ENCODE measurements around the gene HPD. TPM values are rescaled to one million over a fixed set of nuclear protein-coding genes. Genes with fewer than 3 reads are reported as not detected.

The HPD gene
- total RNA-seq, 1 donor from 2014 or later, result 1.3 TPM

DNA sequence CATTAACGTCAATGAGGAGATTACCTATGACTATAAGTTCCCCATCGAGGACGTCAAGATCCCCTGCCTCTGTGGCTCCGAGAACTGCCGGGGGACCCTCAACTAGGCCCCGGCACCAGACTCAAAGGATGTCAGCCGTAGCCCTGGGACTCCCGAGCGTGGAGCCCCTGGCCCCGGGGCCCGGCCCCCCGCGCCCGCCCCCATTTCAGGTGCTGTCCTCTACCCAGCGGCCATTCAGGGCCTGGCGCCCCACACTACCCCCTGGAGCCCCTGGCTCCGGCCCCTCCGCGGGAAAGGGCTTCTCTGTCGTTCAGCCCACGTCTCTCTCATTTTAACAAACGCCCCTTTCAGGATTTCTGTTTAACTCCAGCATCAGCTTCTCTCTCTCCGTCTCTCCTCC, 28.5 kb downstream of the HPD start:
- Histone ChIP-seq H3K27me3 (ENCODE audit: low read depth) (no peaks in the 10 kb centered on the region), H3K27ac (replicated peaks) (peak overlapping the region; percentile 39), H3K4me1 (peaks cover 22% of the 10 kb centered on the region), H3K4me3 (no peak overlapping the region), H3K9me3 (replicated peaks) (no peaks in the 10 kb centered on the region), H3K36me3 (peaks cover 59% of the 10 kb centered on the region)
- TF ChIP-seq, protein P1, sequence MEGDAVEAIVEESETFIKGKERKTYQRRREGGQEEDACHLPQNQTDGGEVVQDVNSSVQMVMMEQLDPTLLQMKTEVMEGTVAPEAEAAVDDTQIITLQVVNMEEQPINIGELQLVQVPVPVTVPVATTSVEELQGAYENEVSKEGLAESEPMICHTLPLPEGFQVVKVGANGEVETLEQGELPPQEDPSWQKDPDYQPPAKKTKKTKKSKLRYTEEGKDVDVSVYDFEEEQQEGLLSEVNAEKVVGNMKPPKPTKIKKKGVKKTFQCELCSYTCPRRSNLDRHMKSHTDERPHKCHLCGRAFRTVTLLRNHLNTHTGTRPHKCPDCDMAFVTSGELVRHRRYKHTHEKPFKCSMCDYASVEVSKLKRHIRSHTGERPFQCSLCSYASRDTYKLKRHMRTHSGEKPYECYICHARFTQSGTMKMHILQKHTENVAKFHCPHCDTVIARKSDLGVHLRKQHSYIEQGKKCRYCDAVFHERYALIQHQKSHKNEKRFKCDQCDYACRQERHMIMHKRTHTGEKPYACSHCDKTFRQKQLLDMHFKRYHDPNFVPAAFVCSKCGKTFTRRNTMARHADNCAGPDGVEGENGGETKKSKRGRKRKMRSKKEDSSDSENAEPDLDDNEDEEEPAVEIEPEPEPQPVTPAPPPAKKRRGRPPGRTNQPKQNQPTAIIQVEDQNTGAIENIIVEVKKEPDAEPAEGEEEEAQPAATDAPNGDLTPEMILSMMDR (IDR thresholded peaks at IDR 0.05; ENCODE audit: borderline replicate concordance), result no peak
- intact Hi-C loops (cut with micrococcal nuclease), result no loop called here
- no peak for DNase-seq

DNA sequence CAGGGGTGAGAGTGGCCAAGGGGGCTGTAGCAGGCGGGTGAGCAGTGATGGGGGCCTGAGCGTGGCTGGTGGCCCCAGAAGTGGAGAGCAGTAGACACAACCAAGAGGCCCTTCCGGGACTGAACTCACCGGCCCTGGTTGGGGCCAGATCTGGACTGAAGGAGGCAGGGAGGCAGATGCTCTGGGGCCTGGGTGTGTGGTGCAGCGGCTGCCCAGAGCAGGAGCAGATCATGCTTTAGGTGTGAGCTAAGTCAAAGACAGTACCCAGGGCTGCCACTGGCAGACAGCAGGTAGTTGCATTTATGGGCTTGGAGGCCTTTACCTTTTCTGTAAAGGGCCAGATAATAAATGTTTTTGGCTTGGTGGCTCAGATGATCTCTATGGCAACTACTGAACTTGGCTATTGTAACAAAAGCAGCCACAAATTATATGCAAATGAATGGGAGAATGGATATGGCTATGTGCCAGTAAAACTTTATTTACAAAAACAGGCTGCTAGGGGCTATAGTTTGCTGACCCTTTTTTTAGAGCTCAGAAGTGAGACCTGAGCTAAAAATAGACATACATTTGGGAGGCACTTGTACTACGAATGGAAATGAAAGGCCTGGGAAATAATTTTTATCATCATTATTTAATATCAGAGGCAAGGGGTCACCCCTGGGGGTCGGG, 29.3 kb downstream of the HPD start:
- peaks cover 59% of the 10 kb centered on the region for H3K36me3 ChIP-seq
- H3K27ac ChIP-seq (replicated peaks), result peak overlapping the region; percentile 39
- H3K4me3 ChIP-seq, result no peak overlapping the region
- H3K4me1 ChIP-seq, result peaks cover 22% of the 10 kb centered on the region
- no peak for DNase-seq
- no peaks in the 10 kb centered on the region for H3K27me3 ChIP-seq (ENCODE audit: low read depth)
- no peaks in the 10 kb centered on the region for H3K9me3 ChIP-seq (replicated peaks)
- intact Hi-C loops (cut with micrococcal nuclease), result no loop called here
- TF ChIP-seq, protein P1 (IDR thresholded peaks at IDR 0.05; ENCODE audit: borderline replicate concordance), result peak; percentile 9

DNA sequence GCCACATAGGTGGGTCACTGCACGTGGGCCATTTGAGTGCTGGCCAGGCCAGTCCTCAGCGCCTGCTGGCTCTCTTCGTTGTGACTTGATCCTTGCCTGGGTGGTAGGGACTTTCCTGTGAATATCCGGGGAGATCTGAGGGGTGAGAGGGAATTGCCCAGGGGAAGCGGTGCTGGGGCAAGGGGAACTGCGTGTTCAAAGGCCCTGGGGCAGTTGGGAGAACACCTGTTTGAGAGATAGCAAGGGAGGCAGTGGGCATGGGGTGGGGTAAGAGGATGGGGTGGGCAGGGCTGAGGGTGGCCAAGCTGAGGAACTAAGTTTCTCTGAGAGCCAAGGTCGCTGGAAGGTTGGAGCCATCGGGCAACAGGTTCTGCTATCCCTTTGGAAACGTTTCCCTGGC, 29.8 kb downstream of the HPD start:
- TF ChIP-seq, protein P1 (IDR thresholded peaks at IDR 0.05; ENCODE audit: borderline replicate concordance), result no peak
- no peak for DNase-seq
- Histone ChIP-seq H3K9me3 (replicated peaks) (no peaks in the 10 kb centered on the region), H3K27ac (replicated peaks) (no peak overlapping the region), H3K4me1 (peaks cover 22% of the 10 kb centered on the region), H3K27me3 (ENCODE audit: low read depth) (no peaks in the 10 kb centered on the region), H3K4me3 (no peak overlapping the region), H3K36me3 (peaks cover 65% of the 10 kb centered on the region)
- intact Hi-C loops (cut with micrococcal nuclease), result no loop called here

DNA sequence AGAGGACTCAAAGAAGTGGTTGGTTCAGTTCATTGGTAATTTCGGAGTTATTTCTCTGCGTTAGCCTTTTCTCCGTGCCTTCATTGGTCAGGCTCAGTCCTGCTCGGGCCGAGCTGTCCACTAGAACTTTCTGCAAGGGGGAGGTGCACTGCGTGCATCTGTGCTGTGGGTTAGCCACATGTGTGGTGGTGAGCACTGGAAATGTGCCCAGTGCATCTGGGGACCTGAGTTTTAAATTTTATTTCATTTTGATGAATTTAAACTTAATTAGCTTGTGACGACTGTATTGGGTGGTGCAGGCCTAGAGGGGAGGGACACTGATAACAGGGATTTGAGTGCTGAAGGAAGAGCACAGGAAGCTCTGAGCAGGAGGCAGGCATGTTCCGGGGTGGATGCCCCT, 30.4 kb downstream of the HPD start:
- Histone ChIP-seq H3K4me1 (peaks cover 22% of the 10 kb centered on the region), H3K9me3 (replicated peaks) (no peaks in the 10 kb centered on the region), H3K27me3 (ENCODE audit: low read depth) (no peaks in the 10 kb centered on the region), H3K36me3 (peaks cover 70% of the 10 kb centered on the region), H3K4me3 (no peak overlapping the region), H3K27ac (replicated peaks) (no peak overlapping the region)
- DNase-seq, result no peak
- TF ChIP-seq, protein P1 (IDR thresholded peaks at IDR 0.05; ENCODE audit: borderline replicate concordance), result no peak
- intact Hi-C loops (cut with micrococcal nuclease), result no loop called here

DNA sequence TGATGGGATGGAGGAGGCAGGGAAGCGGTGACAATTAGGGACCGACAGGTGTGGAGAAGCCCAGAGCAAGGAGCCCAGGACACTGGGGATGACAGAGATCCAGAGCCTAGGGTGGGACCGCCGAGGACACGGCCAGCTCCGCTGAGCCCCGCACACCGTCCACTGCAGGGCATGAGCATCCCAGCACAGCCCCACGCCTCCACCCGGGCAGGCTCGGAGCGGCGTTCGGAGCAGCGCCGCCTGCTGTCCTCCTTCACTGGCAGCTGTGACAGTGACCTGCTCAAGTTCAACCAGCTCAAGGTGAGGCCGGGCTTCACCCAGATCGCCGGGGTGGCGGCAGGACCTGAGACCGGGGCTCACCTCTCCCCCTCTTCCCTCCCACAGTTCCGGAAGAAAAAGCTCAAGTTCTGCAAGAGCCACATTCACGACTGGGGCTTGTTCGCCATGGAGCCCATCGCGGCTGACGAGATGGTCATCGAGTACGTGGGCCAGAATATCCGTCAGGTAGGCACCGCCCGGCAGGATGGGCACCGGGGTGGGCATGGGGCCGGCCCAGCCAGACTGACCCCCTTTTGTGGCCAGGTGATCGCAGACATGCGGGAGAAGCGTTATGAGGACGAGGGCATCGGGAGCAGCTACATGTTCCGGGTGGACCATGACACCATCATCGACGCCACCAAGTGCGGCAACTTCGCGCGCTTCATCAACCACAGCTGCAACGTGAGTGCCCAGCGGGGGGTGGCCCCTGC, 31.1 kb downstream of the HPD start:
- DNase-seq, result no peak
- intact Hi-C loops (cut with micrococcal nuclease), result no loop called here

More for the DNA sequence above, 31.1 kb downstream of the HPD start:
- Histone ChIP-seq H3K9me3 (replicated peaks) (no peaks in the 10 kb centered on the region), H3K36me3 (peaks cover 76% of the 10 kb centered on the region), H3K4me3 (no peak overlapping the region), H3K27ac (replicated peaks) (no peak overlapping the region), H3K27me3 (ENCODE audit: low read depth) (no peaks in the 10 kb centered on the region), H3K4me1 (peaks cover 22% of the 10 kb centered on the region)
- TF ChIP-seq, protein P1 (IDR thresholded peaks at IDR 0.05; ENCODE audit: borderline replicate concordance), result no peak
